ENCODE data around the gene LNP1.
A peak's percentile ranks its signal among the peaks of the same experiment; 100 is the strongest.
"Not testable (repeated sequence)": the region's sequence is repeated elsewhere in the genome, so short reads cannot be mapped to it uniquely, and the experiment has no call there.

The LNP1 gene

GRCh38 chr3:100400780-100401673 lies at the start of gene LNP1, which contains the start of gene TOMM70:
Gene LNP1, plus strand, starts transcription at chr3:100401539. Its CDS starts 28,191 bp downstream, at chr3:100429730.
Gene TOMM70, minus strand, starts transcription at chr3:100401089. Its CDS starts 140 bp downstream, at chr3:100400949.
- DNase-seq: peak; percentile 97

DNA sequence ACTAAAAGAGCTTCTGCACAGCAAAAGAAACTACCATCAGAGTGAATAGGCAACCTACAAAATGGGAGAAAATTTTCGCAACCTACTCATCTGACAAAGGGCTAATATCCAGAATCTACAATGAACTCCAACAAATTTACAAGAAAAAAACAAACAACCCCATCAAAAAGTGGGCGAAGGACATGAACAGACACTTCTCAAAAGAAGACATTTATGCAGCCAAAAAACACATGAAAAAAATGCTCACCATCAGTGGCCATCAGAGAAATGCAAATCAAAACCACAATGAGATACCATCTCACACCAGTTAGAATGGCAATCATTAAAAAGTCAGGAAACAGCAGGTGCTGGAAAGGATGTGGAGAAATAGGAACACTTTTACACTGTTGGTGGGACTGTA lies 49.6 kb upstream of the LNP1 start:
- DNase-seq: not testable (repeated sequence)

DNA sequence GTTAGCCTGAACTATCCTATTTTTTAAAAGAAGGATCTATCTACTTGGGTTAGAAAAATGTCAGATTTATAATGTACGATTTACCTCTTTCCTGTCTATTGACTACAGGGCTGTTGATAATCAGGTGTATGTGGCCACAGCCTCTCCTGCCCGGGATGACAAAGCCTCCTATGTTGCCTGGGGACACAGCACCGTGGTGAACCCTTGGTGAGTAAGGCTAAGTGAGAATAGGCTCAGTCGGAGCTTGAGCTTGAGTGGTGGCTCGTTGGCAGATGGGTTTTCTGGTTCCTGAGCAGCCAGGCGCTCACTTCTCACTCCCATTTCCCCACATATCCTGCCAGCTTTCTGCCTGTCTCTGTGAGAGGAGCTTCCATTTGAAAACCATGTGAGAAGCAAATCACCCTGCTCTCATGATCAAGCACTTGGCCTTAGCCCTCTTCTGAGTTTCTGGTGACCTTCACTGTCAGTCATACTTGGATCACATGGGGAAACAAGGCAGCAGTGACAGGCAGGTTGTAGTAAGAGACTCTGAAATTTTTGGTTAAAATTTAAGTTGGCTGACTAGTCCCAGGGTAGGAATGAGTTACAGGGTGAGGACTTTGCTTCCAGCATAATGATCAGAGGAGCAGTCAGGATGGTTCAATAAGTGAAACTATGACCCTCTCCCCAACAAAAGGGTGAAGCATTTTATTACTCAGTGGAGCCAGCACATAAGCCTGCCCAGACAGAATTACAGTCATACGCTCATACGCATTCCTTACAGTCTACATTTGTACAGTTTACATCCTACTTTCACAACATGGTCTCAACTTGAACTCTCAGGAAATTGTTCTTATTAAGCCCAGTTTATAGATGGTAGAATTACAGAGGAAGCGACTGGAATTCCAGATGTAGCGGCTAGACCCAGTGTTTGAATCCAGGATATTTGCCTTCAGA lies 48.8 kb upstream of the LNP1 start:
- no peak for DNase-seq

GRCh38 chr3:100354850-100355249 lies 46.5 kb upstream of the LNP1 start:
- no peak for DNase-seq

- no peak for DNase-seq
Observed at GRCh38 chr3:100358413-100358812, 42.9 kb upstream of the LNP1 start.

GRCh38 chr3:100359035-100359434 lies 42.3 kb upstream of the LNP1 start:
- no peak for DNase-seq

GRCh38 chr3:100360757-100361496 lies 40.4 kb upstream of the LNP1 start:
- no peak for DNase-seq

DNA sequence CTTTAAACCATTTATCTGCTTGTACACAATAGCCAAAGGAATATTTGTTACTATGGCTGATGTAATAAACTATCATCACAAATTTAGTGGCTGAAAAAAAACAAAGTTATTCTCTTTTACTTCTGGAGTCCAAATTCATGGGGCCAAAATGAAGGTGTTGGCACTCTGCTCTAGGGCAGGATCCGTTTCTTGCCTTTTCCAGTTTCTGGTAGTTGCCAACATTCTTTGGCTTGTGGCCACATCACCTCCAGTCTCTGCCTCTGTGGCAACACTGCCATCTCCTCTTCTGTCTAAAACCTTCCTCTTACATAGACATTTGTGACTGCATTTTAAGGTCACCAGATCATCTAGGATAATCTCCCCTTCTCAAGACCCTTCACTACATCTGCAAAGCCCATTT lies 39.4 kb upstream of the LNP1 start:
- no peak for DNase-seq

GRCh38 chr3:100364421-100364820 lies 36.9 kb upstream of the LNP1 start:
- DNase-seq: no peak

GRCh38 chr3:100366424-100366823 lies 34.9 kb upstream of the LNP1 start:
- no peak for DNase-seq

- DNase-seq: no peak
Observed at GRCh38 chr3:100368441-100368840, 32.9 kb upstream of the LNP1 start.

- DNase-seq: no peak
Observed at GRCh38 chr3:100370756-100371155, 30.6 kb upstream of the LNP1 start.

- DNase-seq: no peak
Observed at GRCh38 chr3:100374521-100374920, 26.8 kb upstream of the LNP1 start.

GRCh38 chr3:100376301-100376700 lies 25.0 kb upstream of the LNP1 start:
- DNase-seq: no peak

GRCh38 chr3:100384733-100385525 lies 16.4 kb upstream of the LNP1 start:
- DNase-seq: no peak

- DNase-seq: no peak
Observed at GRCh38 chr3:100386437-100387074, 14.8 kb upstream of the LNP1 start.

- DNase-seq: no peak
Observed at GRCh38 chr3:100389025-100389424, 12.3 kb upstream of the LNP1 start.

GRCh38 chr3:100395679-100396431 lies 5.5 kb upstream of the LNP1 start:
- no peak for DNase-seq

DNA sequence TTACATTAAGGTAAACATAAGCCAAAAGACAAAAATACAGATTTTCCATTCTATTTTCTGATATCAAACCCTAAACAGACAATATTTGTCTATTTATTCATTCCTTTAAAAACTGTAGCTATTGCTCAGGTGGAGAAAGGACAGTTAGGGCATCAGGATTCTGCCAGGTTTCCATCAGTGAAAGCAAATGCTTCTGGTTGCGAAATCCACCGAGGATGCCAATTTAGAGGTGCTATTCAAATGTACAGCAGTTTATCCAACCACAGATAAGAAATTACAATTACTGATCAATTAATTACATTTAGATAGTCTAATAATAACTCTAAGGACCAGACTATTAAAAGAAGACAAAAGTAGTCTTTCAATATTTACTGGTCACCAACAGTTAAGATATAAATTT lies 4.4 kb upstream of the LNP1 start:
- no peak for DNase-seq

- no peak for DNase-seq
Observed at GRCh38 chr3:100399341-100400071, 1.8 kb upstream of the LNP1 start.

Measured in stimulated activated CD8-positive, alpha-beta memory T cell treated with anti-CD3 and anti-CD28 coated beads, Interleukin-4, amount 100 ng/mL, for 48 hours (primary cell).